Activated T-cell treated with anti-CD3 and anti-CD28 coated beads, Interleukin-2, amount 50 U/mL, for 24 hours (primary cell): ENCODE measurements around the gene THSD7B.
"Not testable (repeated sequence)": the region's sequence is repeated elsewhere in the genome, so short reads cannot be mapped to it uniquely, and the experiment has no call there.

Experiments used
- DNase-seq: peaks from one replicate; pipeline ENCODE4 v3.0.0-alpha.2; 2020
- H3K27ac Mint-ChIP-seq: 2 replicates; pipeline ENCODE4 v1.8.0; 2020; ENCODE audit warnings: mild to moderate bottlenecking, mixed read lengths
- H3K27me3 Mint-ChIP-seq: 2 replicates; pipeline ENCODE4 v1.8.0; 2020; ENCODE audit warnings: mixed read lengths
- H3K36me3 Mint-ChIP-seq: 2 replicates; pipeline ENCODE4 v1.8.0; 2020; ENCODE audit warnings: low read depth, mixed read lengths
- H3K4me1 Mint-ChIP-seq: 2 replicates; pipeline ENCODE4 v1.8.0; 2020; ENCODE audit warnings: low read depth, mixed read lengths
- H3K4me3 Mint-ChIP-seq: 2 replicates; pipeline ENCODE4 v1.8.0; 2020; ENCODE audit warnings: mild to moderate bottlenecking, moderate library complexity, mixed read lengths
- H3K9me3 Mint-ChIP-seq: 2 replicates; pipeline ENCODE4 v1.8.0; 2020; ENCODE audit warnings: mixed read lengths

Gene THSD7B

GRCh38 chr2:137670111-137670510, 904.8 kb downstream of the THSD7B start:
- Mint-ChIP-seq H3K9me3 (peaks cover 2% of the 10 kb centered on the region), H3K27ac (no peak overlapping the region), H3K27me3 (no peaks in the 10 kb centered on the region), H3K4me1 (no peaks in the 10 kb centered on the region), H3K36me3 (no peaks in the 10 kb centered on the region), H3K4me3 (no peak overlapping the region)
- no peak for DNase-seq

DNA sequence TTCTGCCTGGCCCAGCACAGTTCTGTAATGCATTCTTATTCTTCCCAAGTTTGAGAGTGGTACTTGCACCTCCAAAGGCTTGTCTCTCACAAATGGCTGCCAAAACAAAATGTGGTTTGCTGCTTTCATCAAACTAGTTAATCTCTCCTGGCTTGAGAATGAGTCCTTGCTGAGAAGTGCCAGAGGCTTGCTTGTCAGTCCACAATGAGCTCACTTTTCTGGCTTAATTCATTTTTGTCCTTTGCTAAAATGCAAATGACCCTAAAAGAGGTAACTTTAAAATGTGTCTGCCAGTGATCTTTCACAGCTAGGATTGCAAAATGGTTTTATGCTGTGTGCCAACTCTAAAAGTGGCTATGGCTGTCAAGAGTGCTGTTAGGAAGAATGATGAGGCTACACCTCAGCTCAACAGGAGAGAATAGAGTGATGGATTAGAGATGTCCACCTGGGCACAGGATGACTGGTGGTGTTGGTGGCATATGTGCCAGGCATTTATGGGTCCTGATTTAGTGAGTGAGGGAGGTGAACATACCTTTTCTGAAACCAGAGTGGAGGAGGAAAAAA, 907.7 kb downstream of the THSD7B start:
- no peak overlapping the region for H3K27ac Mint-ChIP-seq
- no peak overlapping the region for H3K4me3 Mint-ChIP-seq
- no peaks in the 10 kb centered on the region for H3K27me3 Mint-ChIP-seq
- DNase-seq: no peak
- no peaks in the 10 kb centered on the region for H3K36me3 Mint-ChIP-seq
- H3K4me1 Mint-ChIP-seq: no peaks in the 10 kb centered on the region
- peaks cover 2% of the 10 kb centered on the region for H3K9me3 Mint-ChIP-seq

DNA sequence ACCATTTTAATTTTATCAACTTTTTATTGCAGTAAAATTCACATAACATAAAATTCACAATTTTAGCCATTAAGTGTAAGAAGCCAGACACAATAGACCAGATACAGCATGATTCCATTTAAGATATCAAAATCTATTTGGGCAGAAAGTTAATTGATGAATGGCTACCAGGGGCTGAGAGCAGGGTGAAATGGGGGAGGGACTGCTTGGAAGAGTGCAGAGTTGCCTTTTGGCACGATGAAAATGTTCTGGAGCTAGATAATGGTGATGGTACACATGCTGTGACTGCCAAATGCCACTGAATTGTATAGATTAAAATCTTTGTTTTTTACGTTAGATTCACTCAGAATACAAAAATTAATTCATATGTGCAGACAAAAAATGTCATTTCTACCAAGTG, 909.6 kb downstream of the THSD7B start:
- no peaks in the 10 kb centered on the region for H3K36me3 Mint-ChIP-seq
- no peak overlapping the region for H3K4me3 Mint-ChIP-seq
- peaks cover 2% of the 10 kb centered on the region for H3K9me3 Mint-ChIP-seq

DNA sequence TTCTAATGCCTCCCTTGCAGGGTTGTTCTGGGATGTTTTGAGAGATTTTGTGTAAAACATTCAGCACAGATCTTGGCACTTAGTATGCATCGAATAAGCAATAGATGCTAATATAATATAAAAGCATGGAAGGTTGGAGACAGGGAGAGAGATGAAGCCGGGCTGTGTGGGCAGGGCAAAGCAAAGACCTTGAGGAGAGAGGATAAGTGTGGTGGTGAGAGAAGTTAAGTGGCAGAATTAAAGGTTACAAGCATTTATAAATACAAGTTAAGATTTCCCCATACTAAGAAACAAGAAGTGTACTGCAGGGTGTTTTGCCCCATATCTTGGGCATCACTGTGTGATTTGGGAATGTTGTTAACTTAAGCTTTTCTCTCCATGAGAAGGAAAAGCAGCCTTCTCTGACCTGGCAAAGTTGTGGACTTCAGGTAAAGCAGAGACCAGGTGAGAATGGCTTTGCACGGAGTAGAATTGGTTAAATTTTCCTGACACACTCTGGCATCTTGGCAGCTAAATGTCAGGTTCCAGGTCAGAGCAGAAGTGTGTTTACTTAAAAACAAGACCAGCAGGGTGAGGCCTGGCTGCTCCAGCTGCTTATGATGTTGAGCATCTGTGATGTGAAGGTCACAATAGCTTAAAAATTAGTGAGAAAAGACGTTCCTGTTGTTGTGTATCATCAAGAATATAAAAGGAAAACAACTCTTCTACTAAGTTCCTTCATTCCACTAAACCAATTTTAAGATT, 910.4 kb downstream of the THSD7B start:
- Mint-ChIP-seq H3K27me3 (no peaks in the 10 kb centered on the region), H3K9me3 (peaks cover 2% of the 10 kb centered on the region), H3K4me1 (no peaks in the 10 kb centered on the region), H3K27ac (no peak overlapping the region), H3K36me3 (no peaks in the 10 kb centered on the region), H3K4me3 (no peak overlapping the region)
- DNase-seq: no peak

More for the DNA sequence above, 909.6 kb downstream of the THSD7B start:
- no peaks in the 10 kb centered on the region for H3K27me3 Mint-ChIP-seq
- DNase-seq: no peak
- no peak overlapping the region for H3K27ac Mint-ChIP-seq
- no peaks in the 10 kb centered on the region for H3K4me1 Mint-ChIP-seq

DNA sequence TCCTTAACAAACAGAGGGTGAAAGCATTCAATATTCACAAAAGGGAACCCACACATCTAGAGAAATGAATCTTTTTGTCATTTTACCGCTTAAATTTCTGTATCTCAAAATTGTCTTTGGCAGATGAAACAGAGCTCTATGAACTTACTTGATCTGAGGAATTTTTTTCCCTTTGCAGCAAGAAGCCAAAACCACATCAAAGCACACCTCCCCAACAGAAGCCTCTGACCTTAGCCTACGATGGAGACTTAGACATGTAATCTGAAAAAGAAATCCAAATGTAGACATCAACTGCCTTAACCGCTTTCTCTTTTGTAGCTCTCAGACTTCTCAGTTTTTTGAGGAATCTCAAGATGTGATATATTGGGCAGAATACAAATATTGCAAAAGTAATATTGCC, 911.0 kb downstream of the THSD7B start:
- Mint-ChIP-seq H3K4me1 (no peaks in the 10 kb centered on the region), H3K4me3 (no peak overlapping the region), H3K27ac (no peak overlapping the region), H3K9me3 (no peaks in the 10 kb centered on the region), H3K27me3 (no peaks in the 10 kb centered on the region), H3K36me3 (no peaks in the 10 kb centered on the region)
- DNase-seq: no peak

- Mint-ChIP-seq H3K4me3 (no peak overlapping the region), H3K4me1 (no peaks in the 10 kb centered on the region), H3K27me3 (no peaks in the 10 kb centered on the region), H3K27ac (no peak overlapping the region), H3K36me3 (no peaks in the 10 kb centered on the region), H3K9me3 (no peaks in the 10 kb centered on the region)
- no peak for DNase-seq
Observed at GRCh38 chr2:137677466-137677865, 912.1 kb downstream of the THSD7B start.

- Mint-ChIP-seq H3K9me3 (no peaks in the 10 kb centered on the region), H3K36me3 (no peaks in the 10 kb centered on the region), H3K27me3 (no peaks in the 10 kb centered on the region), H3K27ac (no peak overlapping the region), H3K4me1 (no peaks in the 10 kb centered on the region), H3K4me3 (no peak overlapping the region)
- DNase-seq: no peak
Observed at GRCh38 chr2:137689549-137689948, 924.2 kb downstream of the THSD7B start.

DNA sequence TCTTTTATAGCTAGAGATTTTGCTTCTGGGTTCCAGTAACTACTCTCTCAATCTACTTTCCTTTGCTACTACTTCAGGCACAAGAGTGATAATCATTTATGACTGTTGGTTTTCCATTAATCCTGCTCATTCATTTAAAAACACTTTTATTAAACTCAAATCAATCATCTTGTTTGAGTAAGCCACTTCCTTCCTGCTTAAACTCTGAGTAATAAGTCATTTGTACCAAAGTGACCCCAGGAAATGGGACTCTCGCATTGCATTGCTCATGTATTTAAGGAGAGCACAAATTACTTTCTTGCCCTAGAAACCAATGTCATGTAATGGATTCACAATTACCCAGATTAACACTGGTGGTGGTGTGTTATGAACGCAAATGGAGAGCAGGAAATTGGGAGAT, 928.2 kb downstream of the THSD7B start:
- Mint-ChIP-seq H3K36me3 (no peaks in the 10 kb centered on the region), H3K27me3 (no peaks in the 10 kb centered on the region), H3K4me1 (no peaks in the 10 kb centered on the region), H3K4me3 (no peak overlapping the region), H3K27ac (no peak overlapping the region), H3K9me3 (peaks cover 4% of the 10 kb centered on the region)
- DNase-seq: no peak

GRCh38 chr2:137696916-137697315, 931.6 kb downstream of the THSD7B start:
- Mint-ChIP-seq H3K27ac (no peak overlapping the region), H3K4me1 (no peaks in the 10 kb centered on the region), H3K27me3 (no peaks in the 10 kb centered on the region), H3K9me3 (peaks cover 4% of the 10 kb centered on the region), H3K4me3 (no peak overlapping the region), H3K36me3 (no peaks in the 10 kb centered on the region)
- no peak for DNase-seq

GRCh38 chr2:137700250-137700649, 934.9 kb downstream of the THSD7B start:
- not testable (repeated sequence) for H3K4me3 Mint-ChIP-seq, H3K9me3 Mint-ChIP-seq, H3K27ac Mint-ChIP-seq, H3K27me3 Mint-ChIP-seq, H3K4me1 Mint-ChIP-seq, DNase-seq, H3K36me3 Mint-ChIP-seq

GRCh38 chr2:137700681-137701080, 935.3 kb downstream of the THSD7B start:
- Mint-ChIP-seq H3K36me3 (no peaks in the 10 kb centered on the region), H3K9me3 (peaks cover 6% of the 10 kb centered on the region), H3K4me1 (no peaks in the 10 kb centered on the region), H3K27me3 (no peaks in the 10 kb centered on the region), H3K27ac (no peak overlapping the region), H3K4me3 (no peak overlapping the region)
- DNase-seq: no peak

- no peak for DNase-seq
- no peaks in the 10 kb centered on the region for H3K27me3 Mint-ChIP-seq
- no peaks in the 10 kb centered on the region for H3K4me1 Mint-ChIP-seq
- H3K27ac Mint-ChIP-seq: no peak overlapping the region
- no peaks in the 10 kb centered on the region for H3K36me3 Mint-ChIP-seq
- peaks cover 6% of the 10 kb centered on the region for H3K9me3 Mint-ChIP-seq
- H3K4me3 Mint-ChIP-seq: no peak overlapping the region
Observed at GRCh38 chr2:137705296-137705695, 940.0 kb downstream of the THSD7B start.

DNA sequence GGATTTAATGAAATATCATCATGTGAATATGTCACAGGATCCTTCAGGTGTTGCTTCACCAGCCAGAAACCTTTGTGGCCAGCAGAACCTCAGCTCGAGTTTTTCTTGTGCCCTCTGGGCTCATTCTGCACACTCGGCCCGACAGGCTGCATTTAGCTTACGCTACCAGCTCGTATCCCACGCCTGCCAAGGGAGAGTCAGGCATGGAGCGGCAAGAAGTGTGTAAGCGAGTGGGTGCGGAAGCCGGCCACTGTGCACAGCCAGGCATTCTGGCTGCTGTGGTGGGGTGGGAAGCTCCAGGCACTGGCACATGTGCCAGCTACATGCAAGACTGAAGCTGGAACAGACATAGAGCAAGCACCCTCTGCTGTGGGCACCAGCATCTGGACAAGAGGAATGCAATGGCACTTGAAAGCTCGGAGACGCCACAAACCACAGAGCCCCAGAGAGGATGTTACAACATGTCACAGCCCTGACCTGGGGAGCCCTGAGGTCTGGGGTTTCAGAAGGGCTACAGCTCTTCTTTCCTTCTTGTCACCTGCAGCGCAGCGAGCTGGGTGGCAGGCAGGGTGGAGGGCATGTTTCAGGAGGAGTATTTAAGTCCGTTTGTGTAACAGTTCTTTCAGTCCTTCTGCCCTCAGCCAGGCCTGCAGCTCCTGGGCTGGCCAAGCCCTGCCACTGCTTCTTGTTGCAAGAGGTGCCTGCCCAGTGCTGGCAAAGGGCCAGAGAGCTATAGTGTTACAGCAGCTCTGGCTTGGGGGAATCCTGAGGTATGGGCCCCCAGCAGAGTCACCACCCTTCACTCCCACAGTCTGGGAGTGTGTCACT, 941.7 kb downstream of the THSD7B start:
- Mint-ChIP-seq H3K4me3 (no peak overlapping the region), H3K36me3 (no peaks in the 10 kb centered on the region), H3K9me3 (peaks cover 10% of the 10 kb centered on the region), H3K4me1 (no peaks in the 10 kb centered on the region), H3K27ac (no peak overlapping the region), H3K27me3 (no peaks in the 10 kb centered on the region)
- DNase-seq: no peak

GRCh38 chr2:137708311-137708710, 943.0 kb downstream of the THSD7B start:
- Mint-ChIP-seq H3K27me3 (no peaks in the 10 kb centered on the region), H3K4me3 (no peak overlapping the region), H3K4me1 (no peaks in the 10 kb centered on the region), H3K36me3 (no peaks in the 10 kb centered on the region), H3K27ac (no peak overlapping the region), H3K9me3 (peaks cover 14% of the 10 kb centered on the region)
- no peak for DNase-seq

GRCh38 chr2:137715731-137716191, 950.4 kb downstream of the THSD7B start:
- no peak overlapping the region for H3K4me3 Mint-ChIP-seq
- no peaks in the 10 kb centered on the region for H3K4me1 Mint-ChIP-seq
- no peaks in the 10 kb centered on the region for H3K36me3 Mint-ChIP-seq
- no peaks in the 10 kb centered on the region for H3K27me3 Mint-ChIP-seq
- H3K27ac Mint-ChIP-seq: no peak overlapping the region
- DNase-seq: no peak
- H3K9me3 Mint-ChIP-seq: peaks cover 4% of the 10 kb centered on the region
